ENCODE data around the gene UQCRH. TPM values are rescaled to one million over a fixed set of nuclear protein-coding genes. Genes with fewer than 3 reads are reported as not detected.

UQCRH gene
- total RNA-seq, 2 experiments from 2014 or later, result 101 to 103 TPM

- Mint-ChIP-seq H3K36me3 (ENCODE audit: low read depth) (peaks cover 55% of the 10 kb centered on the region), H3K4me3 (no peak overlapping the region), H3K27me3 (no peaks in the 10 kb centered on the region), H3K9me3 (no peaks in the 10 kb centered on the region), H3K27ac (no peak overlapping the region), H3K4me1 (ENCODE audit: low read depth) (no peaks in the 10 kb centered on the region)
- Histone ChIP-seq H3K4me3 (ENCODE audit: low read length) (no peak overlapping the region), H3K27me3 (ENCODE audit: control insufficient read depth in 1 of 2, insufficient read depth in 2 of 2, low read length in 2 of 2) (no peaks in the 10 kb centered on the region), H3K9me3 (ENCODE audit: control insufficient read depth in 1 of 2, insufficient read depth in 1 of 2, low read length in 2 of 2) (no peaks in the 10 kb centered on the region), H3K4me1 (ENCODE audit: insufficient read depth, low read length) (no peaks in the 10 kb centered on the region), H3K36me3 (ENCODE audit: insufficient read depth, low read length) (peaks cover 20% of the 10 kb centered on the region), H3K27ac (ENCODE audit: low read depth in 1 of 2, low read length in 2 of 2) (no peak overlapping the region)
- ChIA-PET CTCF (no interaction called here), POLR2A (no interaction called here)
- TF ChIP-seq CTCF (IDR thresholded peaks at IDR 0.05), result no peak
- no peak for DNase-seq
- intact Hi-C loops (cut with DNase I, micrococcal nuclease), result no loop called here
- no peak for ATAC-seq (ENCODE audit: poor library complexity)
Measured at GRCh38 chr1:46278807-46279206, 24.7 kb upstream of the UQCRH start.

DNA sequence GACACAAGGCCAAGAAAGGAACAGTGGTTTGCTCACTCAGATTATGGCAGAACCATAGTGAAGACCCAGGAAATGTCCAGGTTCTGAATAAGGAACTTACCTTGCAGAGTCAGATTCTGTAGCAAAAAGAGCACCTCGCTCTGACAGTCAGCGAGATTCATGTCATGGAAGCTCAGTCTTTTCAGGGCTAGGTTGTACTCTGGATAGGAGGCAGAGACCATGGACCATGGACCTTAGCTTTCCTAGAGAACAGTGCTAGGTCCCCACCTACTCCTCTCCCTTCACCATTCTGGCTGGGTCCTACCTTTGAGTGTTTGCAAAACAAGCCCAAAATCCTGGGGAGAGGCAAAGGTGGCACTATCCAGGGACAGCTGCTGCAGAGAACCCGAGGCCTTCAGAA lies 23.4 kb upstream of the UQCRH start:
- POLR2A ChIA-PET, result interaction anchor here (1.5 kb wide), 1 partner anchor 23 kb away, joined by 4 read pairs; the partner anchor contains the start of genes LRRC41 and UQCRH
- no peak overlapping the region for H3K27ac Mint-ChIP-seq
- no peaks in the 10 kb centered on the region for H3K9me3 ChIP-seq (ENCODE audit: control insufficient read depth in 1 of 2, insufficient read depth in 1 of 2, low read length in 2 of 2)
- no peak overlapping the region for H3K4me3 ChIP-seq (ENCODE audit: low read length)
- no peak for DNase-seq
- TF ChIP-seq CTCF (IDR thresholded peaks at IDR 0.05), result no peak
- no peak for ATAC-seq (ENCODE audit: poor library complexity)
- H3K27ac ChIP-seq (ENCODE audit: low read depth in 1 of 2, low read length in 2 of 2), result no peak overlapping the region
- peaks cover 28% of the 10 kb centered on the region for H3K36me3 ChIP-seq (ENCODE audit: insufficient read depth, low read length)
- H3K9me3 Mint-ChIP-seq, result no peaks in the 10 kb centered on the region
- intact Hi-C loops (cut with DNase I, micrococcal nuclease), result no loop called here
- peaks cover 1% of the 10 kb centered on the region for H3K4me1 Mint-ChIP-seq (ENCODE audit: low read depth)
- no peaks in the 10 kb centered on the region for H3K27me3 ChIP-seq (ENCODE audit: control insufficient read depth in 1 of 2, insufficient read depth in 2 of 2, low read length in 2 of 2)
- no peak overlapping the region for H3K4me3 Mint-ChIP-seq
- H3K27me3 Mint-ChIP-seq, result no peaks in the 10 kb centered on the region
- no peaks in the 10 kb centered on the region for H3K4me1 ChIP-seq (ENCODE audit: insufficient read depth, low read length)
- peaks cover 68% of the 10 kb centered on the region for H3K36me3 Mint-ChIP-seq (ENCODE audit: low read depth)
- CTCF ChIA-PET, result no interaction called here

- Histone ChIP-seq H3K27me3 (ENCODE audit: control insufficient read depth in 1 of 2, insufficient read depth in 2 of 2, low read length in 2 of 2) (no peaks in the 10 kb centered on the region), H3K27ac (ENCODE audit: low read depth in 1 of 2, low read length in 2 of 2) (no peak overlapping the region), H3K9me3 (ENCODE audit: control insufficient read depth in 1 of 2, insufficient read depth in 1 of 2, low read length in 2 of 2) (no peaks in the 10 kb centered on the region), H3K4me3 (ENCODE audit: low read length) (no peak overlapping the region), H3K36me3 (ENCODE audit: insufficient read depth, low read length) (peaks cover 37% of the 10 kb centered on the region), H3K4me1 (ENCODE audit: insufficient read depth, low read length) (peaks cover 8% of the 10 kb centered on the region)
- Mint-ChIP-seq H3K27ac (no peak overlapping the region), H3K9me3 (no peaks in the 10 kb centered on the region), H3K36me3 (ENCODE audit: low read depth) (peaks cover 75% of the 10 kb centered on the region), H3K27me3 (no peaks in the 10 kb centered on the region), H3K4me3 (no peak overlapping the region), H3K4me1 (ENCODE audit: low read depth) (peaks cover 7% of the 10 kb centered on the region)
- ATAC-seq (ENCODE audit: poor library complexity), result no peak
- ChIA-PET POLR2A (interaction anchor here (1.5 kb wide), 1 partner anchor 22 kb away, joined by 4 read pairs; the partner anchor contains the start of genes LRRC41 and UQCRH), CTCF (no interaction called here)
- DNase-seq, result no peak
- TF ChIP-seq CTCF (IDR thresholded peaks at IDR 0.05), result no peak
- intact Hi-C loops (cut with DNase I, micrococcal nuclease), result no loop called here
Measured at GRCh38 chr1:46281021-46281420, 22.5 kb upstream of the UQCRH start.

All from CD4-positive, alpha-beta T cell (primary cell).